Fibroblast of lung (primary cell): Measurements from ENCODE around the gene PRRX2. TPM values are rescaled to one million over a fixed set of nuclear protein-coding genes. Genes with fewer than 3 reads are reported as not detected.
"Not testable (repeated sequence)": the region's sequence is repeated elsewhere in the genome, so short reads cannot be mapped to it uniquely, and the experiment has no call there.

Source experiments
- DNase-seq, 2 donors: peaks; one replicate each; pipeline versions ENCODE4 v3.0.0 to v3.0.0-alpha.2; 2010; ENCODE audit warnings: low read depth in 2 of 2
- H2AFZ ChIP-seq: 2 replicates; pipeline ENCODE4 v1.5.1; 2012; ENCODE audit warnings: low read length, control low read depth, inconsistent platforms
- H3K27ac ChIP-seq: 2 replicates; pipeline ENCODE4 v1.5.1; 2011; ENCODE audit warnings: low read length, control low read depth; ENCODE audit not compliant: insufficient read depth
- H3K27me3 ChIP-seq: 2 replicates; pipeline ENCODE4 v1.5.1; 2011; ENCODE audit warnings: mild to moderate bottlenecking, low read length; ENCODE audit not compliant: control insufficient read depth, insufficient read depth
- H3K36me3 ChIP-seq: 2 replicates; pipeline ENCODE4 v1.5.1; 2011; ENCODE audit warnings: low read length; ENCODE audit not compliant: control insufficient read depth, insufficient read depth
- H3K4me1 ChIP-seq: 2 replicates; pipeline ENCODE4 v1.5.1; 2011; ENCODE audit warnings: low read length; ENCODE audit not compliant: control insufficient read depth, insufficient read depth; ENCODE audit errors: extremely low read depth
- H3K4me2 ChIP-seq: 2 replicates; pipeline ENCODE4 v1.5.1; 2011; ENCODE audit warnings: low read length, control low read depth; ENCODE audit not compliant: insufficient read depth; ENCODE audit errors: extremely low read depth
- H3K4me3 ChIP-seq, 4 experiments: fragments of 200-600 bp in 1 of 4; sonication (generic) in 1 of 4; replicated peaks in 1 of 4; 2 replicates each; pipeline ENCODE4 v1.5.1; 2011 to 2016; ENCODE audit warnings: low read length in 4 of 4, low read depth in 3 of 4, mild to moderate bottlenecking in 3 of 4, control low read depth in 2 of 4, inconsistent platforms in 1 of 4, mixed read lengths in 1 of 4; ENCODE audit not compliant: insufficient read depth in 1 of 4; ENCODE audit errors: control extremely low read depth in 1 of 4
- H3K79me2 ChIP-seq: 2 replicates; pipeline ENCODE4 v1.5.1; 2012; ENCODE audit warnings: mild to moderate bottlenecking, low read length, inconsistent platforms; ENCODE audit not compliant: control insufficient read depth, insufficient read depth
- H3K9ac ChIP-seq: 2 replicates; pipeline ENCODE4 v1.5.1; 2011; ENCODE audit warnings: mild to moderate bottlenecking, low read length, control low read depth; ENCODE audit not compliant: insufficient read depth
- H3K9me3 ChIP-seq: 2 replicates; pipeline ENCODE4 v1.5.1; 2012; ENCODE audit warnings: low read depth, low read length; ENCODE audit not compliant: control insufficient read depth, insufficient read depth
- H4K20me1 ChIP-seq: 2 replicates; pipeline ENCODE4 v1.5.1; 2011; ENCODE audit warnings: low read length; ENCODE audit not compliant: control insufficient read depth, insufficient read depth; ENCODE audit errors: extremely low read depth
- CTCF ChIP-seq, 2 donors: IDR thresholded peaks in 1 of 2; conservative IDR thresholded peaks in 1 of 2; 1 replicate in 1 of 2; 2 replicates in 1 of 2; pipeline ENCODE4 v1.5.1; 2011 to 2012; ENCODE audit warnings: low read length in 2 of 2, control low read depth in 1 of 2, inconsistent platforms in 1 of 2, low read depth in 1 of 2, mild to moderate bottlenecking in 1 of 2
- EZH2 ChIP-seq: IDR thresholded peaks from 2 replicates; pipeline ENCODE4 v1.5.1; 2012; ENCODE audit warnings: low read length, control low read depth, mild to moderate bottlenecking; ENCODE audit errors: missing control alignments
- polyA plus RNA-seq, 2 donors: library from polyadenylated mRNA; depleted of rRNA in 1 of 2; stranded (reverse) in 1 of 2; unstranded in 1 of 2; fragments of >200 nt; gene quantifications; 2 replicates each; pipeline ENCODE4 v1.2.1, GENCODE V29; 2011 to 2012; ENCODE audit warnings: missing spikeins in 1 of 2
- total RNA-seq: library from RNA; depleted of rRNA; stranded (reverse); fragments of >200 nt; gene quantifications from 2 replicates; pipeline ENCODE4 v1.2.1, GENCODE V29; 2014

The PRRX2 gene
- total and polyA plus RNA-seq, 2 donors (not counting 1 experiment from before 2014, with no cell fraction given), result 4.4 to 11.7 TPM

- H3K4me2 ChIP-seq, result peak overlapping the region; percentile 15
- no peaks in the 10 kb centered on the region for H3K27me3 ChIP-seq
- no peaks in the 10 kb centered on the region for H4K20me1 ChIP-seq
- H3K4me3 ChIP-seq, result no peak overlapping the region
- H2AFZ ChIP-seq, result no peak overlapping the region
- TF ChIP-seq CTCF (conservative IDR thresholded peaks at IDR 0.05 in 1 of 2, IDR thresholded peaks at IDR 0.05 in 1 of 2; ENCODE audit: low read depth in 1 of 2, low read length in 2 of 2) (no peak), EZH2 (no peak)
- H3K27ac ChIP-seq, result no peak overlapping the region
- peak; percentile 55 to 65 for DNase-seq
- no peaks in the 10 kb centered on the region for H3K79me2 ChIP-seq
- H3K36me3 ChIP-seq, result no peaks in the 10 kb centered on the region
- H3K9me3 ChIP-seq, result no peaks in the 10 kb centered on the region
- H3K4me1 ChIP-seq, result peaks cover 5% of the 10 kb centered on the region
- no peak overlapping the region for H3K9ac ChIP-seq
Observed at GRCh38 chr9:129656795-129657390, 8.6 kb upstream of the PRRX2 start.

GRCh38 chr9:129661029-129661428 lies 4.4 kb upstream of the PRRX2 start:
- Histone ChIP-seq H3K36me3 (no peaks in the 10 kb centered on the region), H2AFZ (no peak overlapping the region), H3K9me3 (no peaks in the 10 kb centered on the region), H3K4me1 (peaks cover 5% of the 10 kb centered on the region), H3K79me2 (no peaks in the 10 kb centered on the region), H3K4me3 (no peak overlapping the region), H3K4me2 (no peak overlapping the region), H4K20me1 (no peaks in the 10 kb centered on the region), H3K27me3 (no peaks in the 10 kb centered on the region), H3K27ac (no peak overlapping the region), H3K9ac (no peak overlapping the region)
- no peak for TF ChIP-seq CTCF (conservative IDR thresholded peaks at IDR 0.05 in 1 of 2, IDR thresholded peaks at IDR 0.05 in 1 of 2; ENCODE audit: low read depth in 1 of 2, low read length in 2 of 2)
- no peak for TF ChIP-seq EZH2
- DNase-seq, result no peak

- H3K4me1 ChIP-seq, DNase-seq, H3K27ac ChIP-seq, H3K9ac ChIP-seq, H3K4me3 ChIP-seq, H3K4me2 ChIP-seq, H3K36me3 ChIP-seq, H3K9me3 ChIP-seq, H3K79me2 ChIP-seq, H4K20me1 ChIP-seq, H3K27me3 ChIP-seq, H2AFZ ChIP-seq: not testable (repeated sequence)
Observed at GRCh38 chr9:129662239-129662638, 3.2 kb upstream of the PRRX2 start.
